Nucleus accumbens (tissue), 56 donors: ENCODE measurements around the gene COX11.
A peak's percentile ranks its signal among the peaks of the same experiment; 100 is the strongest.

ENCODE experiments used
- DNase-seq, 56 donors: peaks; one replicate each; lab custom pipeline; 2025; lab: John Stamatoyannopoulos, UW

Gene COX11

DNA sequence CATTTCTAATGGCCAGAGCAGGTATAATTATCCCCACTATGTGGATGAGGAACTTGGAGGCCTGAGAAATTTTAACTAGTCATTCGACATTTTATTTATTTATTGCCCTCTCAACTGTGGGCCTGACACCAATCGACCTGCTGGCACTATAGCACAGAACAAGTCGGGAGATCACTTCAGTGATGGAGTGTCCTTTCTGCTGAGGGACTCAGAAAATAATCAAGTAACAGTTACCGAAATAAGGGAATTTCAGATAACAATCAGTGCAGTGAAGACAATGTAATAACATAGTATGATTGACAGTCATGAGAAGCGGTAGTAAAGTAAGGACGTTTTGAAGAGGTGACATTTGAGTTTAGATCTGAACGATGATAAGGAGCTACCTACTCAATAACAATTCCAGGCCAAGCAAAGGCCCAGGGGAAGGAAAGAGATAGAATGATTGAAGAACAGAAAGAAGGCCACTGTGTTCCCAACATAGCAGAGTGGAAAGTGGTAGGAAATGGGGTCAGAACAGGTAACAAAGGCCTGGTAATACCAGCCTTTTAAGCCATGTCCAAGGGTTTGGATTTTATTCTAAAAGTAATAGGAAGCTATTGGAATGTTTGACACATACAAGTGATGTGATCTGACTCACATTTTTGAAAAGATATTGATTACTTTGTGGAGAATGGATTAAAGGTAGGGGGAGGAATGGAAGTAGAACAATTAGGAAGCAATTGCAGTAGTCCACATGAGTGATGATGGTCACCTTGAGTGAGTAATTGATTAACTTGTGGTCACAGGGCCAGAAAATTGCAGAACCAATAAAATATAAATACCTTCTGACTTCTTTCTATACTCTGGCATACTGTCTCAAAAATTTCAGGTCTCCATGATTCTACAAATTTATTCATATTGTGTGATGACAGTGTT is 1.5 kb upstream of the COX11 start:
- DNase-seq = no peak

DNA sequence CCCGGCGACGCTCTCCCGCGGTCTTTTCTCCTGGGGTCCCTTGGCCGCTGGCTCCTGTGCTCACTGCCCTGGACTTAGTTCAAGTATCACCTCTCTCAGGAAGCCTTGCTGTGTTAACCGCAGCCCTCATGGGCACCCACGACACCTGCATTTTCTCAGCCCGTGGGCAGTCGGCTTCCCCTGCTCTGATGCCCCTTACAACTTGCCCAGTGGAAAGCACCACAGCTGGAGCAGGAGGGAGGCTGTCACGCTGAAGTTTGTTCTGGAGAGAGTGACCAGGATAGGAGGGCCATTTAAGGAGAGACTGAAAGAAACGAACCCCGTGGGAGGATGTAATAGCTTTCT is 506 bp upstream of the COX11 start:
- DNase-seq = peak in 20 of 56 donors; percentile 14 to 73 (median 60)

DNA sequence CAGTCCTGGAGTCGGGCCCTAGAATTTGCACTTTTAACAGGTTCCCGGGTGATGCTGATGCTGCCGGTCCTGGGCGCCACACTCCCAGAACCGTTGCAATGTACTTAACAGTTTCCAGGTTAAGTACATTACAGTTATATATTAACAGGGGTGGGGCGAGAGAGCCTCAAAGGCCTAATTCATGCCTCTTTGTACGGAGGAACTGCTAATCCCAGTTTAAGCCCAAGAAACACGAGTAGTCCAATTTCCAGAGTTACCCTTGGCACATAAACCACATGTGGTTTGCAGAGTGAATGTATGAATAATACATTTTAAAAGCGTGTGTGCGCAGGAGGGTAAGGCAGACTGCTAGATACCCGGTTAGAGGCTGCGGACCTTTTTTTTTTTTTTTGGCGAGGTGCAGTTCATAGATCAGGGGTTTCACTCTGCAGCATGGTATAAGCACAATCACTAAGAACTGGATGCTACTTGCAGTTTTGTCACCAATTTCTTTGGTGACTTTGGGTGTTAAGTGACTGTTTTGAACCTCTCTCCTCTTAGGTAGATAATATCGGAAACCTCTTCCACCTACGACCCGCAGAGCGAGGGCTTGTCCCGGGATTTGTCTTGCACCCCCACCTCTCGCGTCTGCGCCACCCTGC is 713 bp downstream of the COX11 start:
- peak in 2 of 56 donors; percentile 1 for DNase-seq

DNA sequence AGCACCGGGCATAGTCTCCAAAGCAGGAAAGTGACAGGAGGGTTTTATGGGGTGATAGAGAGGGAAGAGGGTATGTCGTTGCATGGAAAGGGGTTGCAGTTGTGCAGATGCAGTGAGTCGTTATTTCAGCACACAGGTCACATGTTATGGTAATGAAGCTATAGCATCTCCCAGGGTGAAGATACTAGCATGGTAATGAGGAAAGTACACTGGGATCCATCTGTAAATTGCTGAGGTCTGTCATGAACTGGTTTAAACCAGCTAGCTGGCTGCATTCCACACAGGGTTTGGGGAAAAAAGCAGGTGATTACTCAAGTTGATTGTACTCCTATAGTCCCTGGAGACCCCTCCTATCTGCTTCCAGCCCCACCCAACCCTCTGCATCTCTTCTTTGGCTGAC is 11.7 kb downstream of the COX11 start:
- DNase-seq = no peak

DNA sequence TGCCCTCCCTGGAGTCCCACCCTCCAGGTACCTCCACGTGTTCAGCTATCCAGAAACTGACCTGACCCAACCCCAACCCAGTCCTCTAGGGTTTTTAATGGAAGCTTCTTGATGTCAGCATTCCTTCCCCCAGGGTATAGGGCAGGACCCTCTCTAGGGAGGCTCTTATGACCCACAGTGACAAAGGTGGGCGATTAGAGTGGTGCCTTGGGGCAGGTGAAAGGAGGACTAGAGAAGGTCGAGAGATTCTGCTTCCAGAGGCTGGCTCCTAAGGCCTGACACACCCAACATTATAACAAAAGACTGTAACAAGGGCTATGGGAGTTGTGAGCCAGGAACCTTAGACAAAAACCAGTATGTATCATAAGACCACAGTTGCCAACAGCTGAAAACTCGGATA is 17.2 kb downstream of the COX11 start:
- DNase-seq = no peak

DNA sequence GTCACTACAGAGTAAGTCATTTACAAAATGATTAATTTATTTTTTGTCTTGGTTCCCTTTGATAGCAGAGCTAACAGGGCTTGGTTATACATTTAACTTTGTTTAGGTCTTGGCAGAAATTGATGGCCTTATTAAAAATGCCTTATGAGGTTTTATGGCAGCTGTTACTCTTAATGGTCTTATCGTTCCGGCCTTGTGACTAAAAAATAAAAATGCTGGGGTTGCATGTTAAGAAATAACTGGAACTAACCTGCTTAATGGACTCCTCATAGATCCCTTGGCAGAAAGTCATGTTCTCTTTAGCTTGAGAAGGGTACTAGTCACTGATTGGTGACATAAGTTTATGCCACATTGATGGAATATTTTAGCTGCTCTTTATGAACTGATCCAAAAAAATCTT is 18.3 kb downstream of the COX11 start:
- DNase-seq = no peak

DNA sequence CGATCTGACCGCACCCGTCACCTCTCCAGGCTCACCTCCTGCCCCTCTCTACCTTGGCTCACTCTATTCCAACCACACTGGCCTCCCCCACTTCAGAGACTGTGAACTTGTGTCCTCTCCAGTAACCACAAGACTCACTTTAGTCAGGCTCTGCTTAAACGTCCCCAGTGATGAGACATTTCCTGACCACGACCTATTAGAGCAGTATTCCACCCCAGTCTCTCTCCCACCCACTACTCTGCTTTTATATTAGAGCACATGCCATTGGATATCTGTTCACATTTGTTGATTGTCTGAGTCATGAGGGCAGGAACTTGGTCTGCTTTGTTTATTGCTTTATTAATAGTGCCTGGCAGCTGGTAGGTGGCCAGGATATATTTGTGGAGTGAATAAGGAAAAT is 20.1 kb downstream of the COX11 start:
- no peak for DNase-seq

DNA sequence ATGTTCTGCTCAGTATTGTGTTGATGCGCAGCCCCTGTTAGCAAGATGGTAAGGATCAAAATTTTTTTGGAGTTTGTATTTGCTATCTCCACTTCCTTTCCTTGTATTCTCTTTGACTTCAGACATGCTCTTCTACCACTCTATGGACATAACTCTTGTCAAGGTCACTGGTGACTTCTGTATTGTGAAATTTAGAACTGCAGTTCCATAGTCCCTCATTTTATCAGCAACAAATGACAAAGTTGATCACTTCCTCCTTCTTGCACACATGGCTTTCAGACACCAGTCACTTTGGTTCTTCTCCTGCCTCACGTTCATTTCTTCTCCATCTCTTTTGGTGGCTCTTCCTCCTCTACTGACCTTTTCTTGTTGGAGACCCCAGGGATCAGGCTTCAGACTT is 21.1 kb downstream of the COX11 start:
- no peak for DNase-seq

DNA sequence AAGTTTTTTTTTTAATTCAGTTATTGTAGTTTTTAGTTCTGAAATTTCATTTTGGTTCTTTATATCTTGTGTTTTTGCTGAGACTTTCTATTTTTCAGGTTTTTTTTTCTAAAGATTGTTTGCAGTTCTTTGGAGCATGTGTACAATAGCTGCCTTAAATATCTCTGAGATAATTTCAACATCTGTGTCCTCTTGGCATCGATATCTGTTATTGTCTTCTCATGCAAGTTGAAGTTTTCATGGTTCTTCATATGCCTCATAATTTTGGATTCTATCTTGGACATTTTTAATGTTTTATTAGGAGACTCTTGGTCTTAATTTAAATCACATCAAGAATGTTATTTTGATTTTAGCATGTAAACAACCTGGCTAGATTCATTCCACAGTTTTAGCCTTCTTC is 22.8 kb downstream of the COX11 start:
- no peak for DNase-seq

DNA sequence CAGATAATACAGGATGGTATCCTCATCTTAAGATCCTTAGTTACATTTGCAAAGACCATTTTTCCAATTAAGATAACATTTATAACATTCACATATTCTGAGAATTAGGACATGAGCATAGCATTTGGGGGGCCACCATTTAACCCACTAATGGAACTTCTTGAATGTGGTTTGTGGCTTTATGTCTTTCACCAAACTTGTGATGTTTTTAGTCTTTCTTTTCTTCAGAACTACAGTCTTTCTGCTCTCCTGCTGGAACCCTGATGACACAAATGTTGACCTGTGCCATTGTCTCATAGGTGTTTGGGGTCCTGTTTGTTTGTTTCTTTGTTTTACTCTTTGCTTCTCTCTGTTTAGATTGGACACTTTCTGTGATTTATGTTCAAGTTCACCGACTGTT is 23.2 kb downstream of the COX11 start:
- DNase-seq = no peak

DNA sequence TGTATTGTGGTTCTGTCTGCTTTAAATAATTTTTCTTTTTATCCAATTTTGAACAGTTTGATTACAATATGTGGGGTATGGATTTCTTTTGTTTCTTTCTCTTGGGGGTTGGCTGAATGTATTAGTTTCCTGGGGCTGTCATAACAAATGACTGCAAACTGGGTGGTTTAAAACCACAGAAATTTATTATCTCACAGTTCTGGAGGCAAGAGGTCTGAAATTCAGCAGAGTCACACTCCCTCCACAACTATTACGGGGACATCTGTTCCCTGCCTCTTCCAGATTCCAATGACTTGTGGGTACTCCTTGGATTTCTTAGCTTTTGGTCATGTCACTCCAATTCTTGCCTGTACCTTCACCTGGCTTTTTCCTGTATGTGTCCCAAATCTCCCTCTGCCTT is 23.7 kb downstream of the COX11 start:
- DNase-seq = no peak

DNA sequence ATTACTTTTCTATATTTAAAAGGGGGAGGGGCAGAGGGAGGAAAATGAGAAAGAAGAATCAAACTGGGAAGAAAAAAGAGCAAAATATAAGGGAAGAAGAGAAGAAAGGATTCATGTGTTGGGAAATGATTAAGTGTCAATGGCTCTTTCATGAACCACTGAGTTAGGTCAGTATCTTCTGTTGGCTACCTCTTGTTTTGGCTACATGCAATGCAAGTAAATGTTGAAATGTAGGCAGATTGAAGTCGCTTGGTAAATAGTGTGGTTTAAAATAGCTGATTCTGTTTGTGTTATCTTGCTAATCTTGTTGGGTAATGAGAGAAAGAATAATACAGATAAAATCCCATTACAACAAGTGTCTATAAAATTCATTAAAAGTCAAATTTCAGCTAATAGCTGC is 27.2 kb downstream of the COX11 start:
- no peak for DNase-seq

DNA sequence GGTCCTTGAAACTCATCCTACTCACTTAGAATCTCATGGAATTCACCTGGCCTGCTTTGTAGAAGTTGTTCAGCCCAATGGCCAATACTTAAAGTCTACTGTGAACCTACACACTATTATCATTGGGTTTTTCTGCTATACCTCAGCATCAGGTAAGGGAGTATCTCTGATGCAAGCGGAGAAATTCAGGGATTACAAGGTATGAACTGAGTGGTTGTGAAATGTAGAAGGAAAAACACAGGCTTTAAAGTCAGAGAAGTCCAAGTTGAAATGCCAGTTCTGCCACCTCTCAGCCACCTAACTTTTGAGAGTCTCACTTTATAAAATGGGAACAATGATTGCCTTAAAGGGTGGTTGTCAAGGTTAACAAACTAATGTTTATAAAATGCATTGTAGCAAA is 31.0 kb downstream of the COX11 start:
- DNase-seq = no peak

DNA sequence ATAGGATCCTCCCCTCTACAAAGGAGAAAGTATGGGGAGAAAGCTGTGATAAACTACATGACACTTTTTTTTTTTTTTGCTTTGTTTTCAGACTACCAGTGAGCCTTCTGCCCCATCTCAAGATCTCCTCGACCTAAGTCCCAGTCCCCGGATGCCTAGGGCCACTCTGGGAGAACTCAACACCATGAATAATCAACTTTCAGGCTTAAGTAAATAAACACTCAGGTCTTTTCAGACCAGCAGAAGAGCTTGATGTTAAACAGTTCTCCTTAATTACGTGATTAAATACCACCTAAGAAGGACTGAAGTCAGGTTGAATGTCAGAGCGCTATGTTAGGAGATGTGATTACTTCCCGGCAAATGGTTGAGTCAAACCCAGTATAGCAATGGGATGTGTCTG is 31.4 kb downstream of the COX11 start:
- DNase-seq = no peak

DNA sequence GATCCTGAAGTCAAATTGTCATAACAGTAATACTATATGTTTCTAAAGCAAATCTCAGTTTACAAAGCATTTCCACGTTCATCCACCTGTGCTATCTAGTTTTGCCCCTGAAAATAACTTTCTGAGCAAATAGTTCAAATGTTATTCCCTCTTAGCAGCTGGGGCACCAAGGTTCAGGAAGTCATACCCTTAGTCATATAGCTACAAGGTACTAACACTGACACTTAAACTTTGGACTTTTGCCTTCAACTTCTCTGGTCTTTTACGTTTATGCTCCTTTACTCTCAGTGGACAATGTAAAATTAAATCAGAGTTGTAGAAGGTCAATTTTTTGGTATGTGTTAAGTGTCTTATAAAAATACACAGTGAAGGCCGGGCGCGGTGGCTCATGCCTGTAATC is 33.0 kb downstream of the COX11 start:
- DNase-seq = no peak

DNA sequence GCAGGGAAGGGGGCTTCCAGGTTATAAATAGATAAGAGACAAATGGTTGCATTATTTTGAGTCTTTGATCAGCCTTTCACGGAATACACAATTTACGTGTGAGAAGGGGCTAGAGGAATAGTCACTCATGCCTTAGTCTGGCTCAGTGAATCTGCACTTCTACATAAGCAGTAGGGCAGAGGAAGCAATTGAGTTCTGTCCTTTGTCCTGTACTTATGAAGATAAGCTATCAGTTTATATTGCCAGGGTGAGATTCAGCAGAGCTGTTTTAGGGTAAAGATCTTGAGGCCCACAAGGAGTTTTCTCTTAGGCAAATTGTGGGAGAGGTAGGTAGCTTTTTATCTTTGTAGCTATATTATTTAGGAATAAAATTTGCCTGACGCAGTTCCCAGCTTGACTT is 34.5 kb downstream of the COX11 start:
- DNase-seq = no peak

DNA sequence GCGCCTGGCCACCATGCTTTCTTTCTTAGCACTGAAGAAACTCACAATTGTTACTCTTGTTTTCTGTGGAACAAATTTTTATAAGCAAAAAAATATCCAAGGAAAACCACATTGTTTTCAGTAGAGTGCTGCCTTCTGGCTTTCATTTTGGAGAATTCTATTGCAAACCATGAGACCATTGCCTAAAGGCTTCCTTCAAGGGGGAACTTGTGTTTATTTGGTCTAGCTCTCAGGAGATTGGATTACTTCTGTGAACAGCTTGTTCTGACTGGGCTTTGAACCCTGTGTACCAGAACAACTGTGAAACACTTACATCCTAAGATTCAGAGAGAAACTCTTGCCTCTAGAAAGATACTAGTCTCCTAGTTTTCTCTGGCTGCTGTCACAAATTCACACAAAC is 35.7 kb downstream of the COX11 start:
- no peak for DNase-seq

DNA sequence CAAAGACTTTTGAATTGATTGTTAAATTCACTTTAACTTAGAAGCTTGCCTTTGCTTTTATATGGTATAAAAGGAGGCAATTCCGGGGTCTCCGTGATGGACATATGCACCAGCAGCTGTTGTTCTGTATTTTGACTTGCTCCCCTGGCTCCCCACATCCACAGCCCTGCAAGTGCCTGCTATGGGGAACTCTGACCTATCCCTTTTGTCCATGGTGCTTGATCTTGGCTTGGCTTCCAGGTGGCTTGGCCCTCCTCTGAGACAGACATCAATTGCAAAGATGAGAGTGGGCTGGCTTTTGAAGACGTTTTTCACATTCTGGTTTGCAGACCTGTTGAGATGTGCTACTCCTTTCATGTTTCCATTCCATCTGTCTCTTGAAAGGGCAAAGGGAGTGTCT is 40.9 kb downstream of the COX11 start:
- DNase-seq = no peak

DNA sequence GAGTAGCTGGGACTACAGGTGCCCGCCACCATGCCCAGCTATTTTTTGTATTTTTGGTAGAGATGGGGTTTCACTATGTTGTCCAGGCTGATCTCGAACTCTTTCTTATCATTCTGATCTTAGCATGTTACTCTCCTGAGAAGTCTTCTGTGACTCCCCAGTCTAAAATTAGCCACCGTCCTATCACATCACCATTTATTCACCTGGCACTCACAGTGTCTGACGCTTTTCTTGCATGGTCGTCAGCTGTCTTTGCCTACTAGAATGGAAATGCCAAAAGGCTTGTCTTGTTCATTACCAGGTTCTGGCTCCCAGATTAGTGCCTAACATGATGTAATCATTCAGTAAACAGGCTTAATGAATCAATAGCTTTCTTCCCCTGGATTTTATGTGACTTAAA is 44.0 kb downstream of the COX11 start:
- no peak for DNase-seq

DNA sequence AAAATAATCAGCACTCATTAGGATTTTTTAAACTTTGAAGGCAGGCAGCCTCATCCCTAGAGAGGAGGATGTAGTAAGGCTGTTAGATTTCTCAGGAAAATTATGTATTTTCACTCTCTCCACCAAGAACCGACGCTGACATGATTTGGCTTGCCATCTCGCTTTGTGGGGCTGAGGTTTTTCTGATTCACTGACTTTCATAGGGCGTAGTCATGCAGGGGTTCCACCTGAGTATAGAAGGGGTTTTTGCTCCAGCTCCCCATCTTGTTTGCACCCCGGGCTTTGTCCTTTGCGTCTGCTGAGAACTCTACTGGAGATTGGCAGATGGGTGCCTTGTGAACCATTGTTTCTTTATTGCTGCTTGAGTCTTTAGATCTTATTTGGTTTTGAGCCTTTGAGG is 47.6 kb downstream of the COX11 start:
- no peak for DNase-seq

DNA sequence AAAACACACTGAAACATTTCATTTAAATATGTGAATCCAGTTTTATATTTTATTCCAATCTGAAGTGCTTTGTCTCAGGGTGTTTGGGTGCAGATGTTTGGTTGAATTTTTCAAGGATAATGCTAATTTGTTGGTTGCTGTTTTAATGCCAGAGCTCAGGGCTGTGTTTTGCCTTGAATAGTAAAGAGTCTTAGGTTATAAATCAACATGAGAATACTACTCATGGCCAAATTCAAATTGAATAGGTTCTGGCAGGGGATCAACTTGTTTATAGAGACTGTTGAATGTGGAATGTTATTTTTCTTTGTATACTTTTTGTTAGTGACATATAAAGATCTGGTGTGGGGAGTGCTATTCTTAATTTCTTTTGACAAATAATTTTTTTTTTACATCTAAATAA is 49.0 kb downstream of the COX11 start:
- no peak for DNase-seq

DNA sequence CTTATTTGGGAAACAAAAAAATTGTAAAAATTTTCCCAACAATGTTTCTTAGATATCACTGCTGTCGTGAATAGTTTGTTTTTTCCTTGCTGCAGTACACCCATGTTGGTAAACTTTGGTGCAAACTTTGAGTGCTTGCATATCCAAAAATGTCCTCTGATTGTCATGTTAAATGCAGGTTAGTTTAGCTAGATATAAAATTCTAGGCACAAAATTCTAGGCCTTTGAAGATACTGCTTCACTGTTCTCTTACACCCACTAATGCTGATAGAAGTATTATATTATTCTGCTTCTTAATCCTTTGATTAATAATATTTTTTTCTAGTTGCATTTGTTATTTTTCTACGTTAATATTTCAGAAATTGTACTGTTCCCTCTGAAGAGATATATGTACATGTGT is 51.7 kb downstream of the COX11 start:
- no peak for DNase-seq
